Pancreas (tissue), 10 donors: ENCODE measurements around the gene ZNRF4. TPM values are rescaled to one million over a fixed set of nuclear protein-coding genes. Genes with fewer than 3 reads are reported as not detected.

Experiments used
- ATAC-seq, 4 donors: fragments of 200-7000 bp; cut with Tn5 transposase; one replicate each; pipeline versions ENCODE4 v1.8.0 to v1.9.1; 2020; ENCODE audit warnings: mild to moderate bottlenecking in 4 of 4, moderate library complexity in 4 of 4
- DNase-seq, 6 donors: peaks; one replicate each; pipeline ENCODE4 v3.0.0-alpha.2; 2020
- FAIRE-seq: peaks from 2 replicates; lab custom pipeline; 2012; peaks lifted over from hg19 to GRCh38; lab: Jason Lieb, UNC
- H3K27ac ChIP-seq, 4 donors: fragments of 200-600 bp; sonication (generic); 1 replicate in 3 of 4; 2 replicates in 1 of 4; pipeline versions ENCODE4 v1.5.0 to v1.8.0; 2020
- H3K27me3 ChIP-seq, 4 donors: fragments of 200-600 bp; one replicate each; pipeline ENCODE4 v1.8.0; 2021
- H3K36me3 ChIP-seq, 3 donors: fragments of 200-600 bp; sonication (generic) in 1 of 3; one replicate each; pipeline versions ENCODE4 v1.5.0 to v1.8.0; 2020 to 2021
- H3K4me1 ChIP-seq, 3 donors: fragments of 200-600 bp; one replicate each; pipeline ENCODE4 v1.8.0; 2021
- H3K4me3 ChIP-seq, 4 donors: fragments of 200-600 bp; sonication (generic) in 2 of 4; one replicate each; pipeline versions ENCODE4 v1.5.0 to v1.8.0; 2020 to 2021
- H3K9me3 ChIP-seq, 4 donors: fragments of 200-600 bp; one replicate each; pipeline ENCODE4 v1.8.0; 2021
- CTCF ChIP-seq, 4 donors: fragments of 200-600 bp; sonication (generic) in 3 of 4; IDR thresholded peaks; one replicate each; pipeline versions ENCODE4 v1.5.0 to v1.8.0; 2021; ENCODE audit warnings: antibody characterized with exemption in 4 of 4
- WGBS, 2 donors: extraction: QIAGEN DNeasy Blood & Tissue Kit; methylation state at CpG; one replicate each; pipeline ENCODE4 v1.1.7; 2013; 5-methylcytosine and 5-hydroxymethylcytosine counted together
- intact Hi-C, 3 donors: fragments of 100-400 bp; cut with DNase I; formaldehyde crosslinking; loops; one replicate each; pipeline versions ENCODE4 v1.11.1 to v1.14.2; 2022
- polyA plus RNA-seq, 2 donors: library from polyadenylated mRNA; stranded (reverse); fragments of 200-250 nt; gene quantifications; one replicate each; pipeline ENCODE4 v1.2.3, GENCODE V29; 2013
- total RNA-seq, 6 donors: library from RNA; stranded (reverse); fragmentation: NEBNext Ultra II Directional in 4 of 6; extraction: Animal tissue kit (Norgen Biotek cat#: 25700) in 4 of 6; gene quantifications; one replicate each; pipeline versions ENCODE4 v1.2.1 to v1.2.4, GENCODE V29; 2021 to 2023
- donor health status: healthy with polysubstance abuse.
- donor health status: DM: no; HTN: no; CAD: no; lungs with moderate emphysema.
- donor health status: DM: no; HTN: no; CAD: no.
- donor health status: control.
- donor health status: control.
- donor health status: Bipolar disorder and iron deficiency.
- donor health status: DM: yes; HTN: yes; CAD: no.
- donor health status: DM: no; HTN: no; CAD: no.
- donor health status: DM: no; HTN: no; CAD: no.
- donor health status: DM: yes; HTN: yes; CAD: no.

ZNRF4 gene
- total and polyA plus RNA-seq, 8 donors = not detected

- FAIRE-seq (no peak), ATAC-seq (no peak), DNase-seq (no peak)
- Histone ChIP-seq H3K4me3 (no peak overlapping the region), H3K27ac (no peak overlapping the region), H3K36me3 (no peaks in the 10 kb centered on the region), H3K4me1 (no peaks in the 10 kb centered on the region), H3K9me3 (no peaks in the 10 kb centered on the region), H3K27me3 (no peaks in the 10 kb centered on the region)
- 67 to 82% methylated on average over 4 of the region's 5 CpGs for WGBS, 2 donors
- intact Hi-C loops = no loop called here
- no peak for TF ChIP-seq CTCF (IDR thresholded peaks at IDR 0.05)
These were observed 474 bp upstream of the ZNRF4 start for GRCh38 chr19:5454743-5455142.

DNA sequence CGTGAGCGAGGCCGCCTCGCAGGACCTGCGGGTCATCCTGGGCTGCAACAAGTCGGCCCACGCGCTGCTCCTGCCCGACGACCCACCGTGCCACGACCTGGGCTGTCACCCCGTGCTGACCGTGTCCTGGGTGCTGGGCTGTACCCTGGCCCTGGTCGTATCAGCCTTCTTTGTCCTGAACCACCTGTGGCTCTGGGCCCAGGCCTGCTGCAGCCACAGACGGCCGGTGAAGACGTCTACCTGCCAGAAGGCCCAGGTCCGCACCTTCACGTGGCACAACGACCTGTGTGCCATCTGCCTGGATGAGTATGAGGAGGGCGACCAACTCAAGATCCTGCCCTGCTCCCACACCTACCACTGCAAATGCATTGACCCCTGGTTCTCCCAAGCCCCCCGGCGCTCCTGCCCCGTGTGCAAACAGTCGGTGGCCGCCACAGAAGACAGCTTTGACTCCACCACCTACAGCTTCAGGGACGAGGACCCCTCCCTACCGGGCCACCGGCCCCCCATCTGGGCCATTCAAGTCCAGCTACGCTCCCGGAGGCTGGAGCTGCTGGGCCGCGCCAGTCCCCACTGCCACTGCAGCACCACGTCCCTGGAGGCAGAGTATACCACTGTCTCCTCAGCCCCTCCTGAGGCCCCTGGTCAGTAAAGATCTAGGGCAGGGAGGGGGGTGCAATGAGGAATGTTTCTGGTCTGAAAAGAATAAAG is 1.1 kb downstream of the ZNRF4 start:
- Histone ChIP-seq H3K4me1 (no peaks in the 10 kb centered on the region), H3K27me3 (no peaks in the 10 kb centered on the region), H3K27ac (no peak overlapping the region), H3K9me3 (no peaks in the 10 kb centered on the region), H3K36me3 (no peaks in the 10 kb centered on the region), H3K4me3 (no peak overlapping the region)
- 73 to 76% methylated on average over 35 of the region's 35 CpGs for WGBS, 2 donors
- no peak for TF ChIP-seq CTCF (IDR thresholded peaks at IDR 0.05)
- no peak for DNase-seq
- FAIRE-seq = no peak
- ATAC-seq = no peak
- intact Hi-C loops = no loop called here

DNA sequence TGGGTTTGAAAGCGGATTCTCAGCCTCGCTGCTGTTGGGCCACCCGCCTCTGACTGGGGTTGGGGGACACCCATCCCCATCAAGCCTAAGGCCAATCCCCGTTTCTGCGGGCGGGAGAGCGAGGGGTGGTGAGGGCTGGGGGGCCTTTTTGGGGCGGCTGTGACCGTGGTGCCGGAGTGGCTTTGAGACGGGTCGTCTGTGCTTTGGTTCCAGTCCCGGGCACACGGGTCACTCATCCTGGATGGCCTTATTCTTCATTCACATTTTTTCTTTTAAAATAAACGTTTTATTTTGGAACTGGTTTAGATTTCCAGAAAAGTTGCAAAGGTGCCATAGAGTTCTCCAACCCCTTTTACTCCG is 1.6 kb downstream of the ZNRF4 start:
- no peak for ATAC-seq

DNA sequence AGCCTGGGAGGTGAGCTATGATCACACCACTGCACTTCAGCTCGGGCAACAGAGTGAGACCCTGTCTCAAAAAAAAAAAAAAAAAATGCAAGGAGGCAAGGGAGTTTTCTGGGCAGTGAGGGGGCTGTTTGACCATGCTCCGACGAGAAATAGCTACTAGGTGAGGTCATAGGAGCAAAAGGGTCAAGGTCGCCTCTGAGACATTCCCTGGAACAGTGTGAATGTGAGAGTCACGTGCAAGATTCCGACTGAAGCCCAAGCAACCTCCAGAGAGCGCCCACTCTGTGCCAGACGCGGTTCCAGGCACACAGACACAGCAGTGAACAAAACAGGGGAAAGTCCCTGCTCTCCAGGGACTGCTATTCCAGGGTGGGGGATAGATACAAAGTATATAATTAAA is 2.5 kb downstream of the ZNRF4 start:
- H3K4me1 ChIP-seq = no peaks in the 10 kb centered on the region
- DNase-seq = no peak
- intact Hi-C loops = no loop called here

More for the DNA sequence above, 1.6 kb downstream of the ZNRF4 start:
- DNase-seq = no peak
- intact Hi-C loops = no loop called here
- Histone ChIP-seq H3K4me1 (no peaks in the 10 kb centered on the region), H3K4me3 (no peak overlapping the region), H3K36me3 (no peaks in the 10 kb centered on the region), H3K9me3 (no peaks in the 10 kb centered on the region), H3K27me3 (no peaks in the 10 kb centered on the region), H3K27ac (no peak overlapping the region)
- no peak for FAIRE-seq
- 70 to 84% methylated on average over 16 of the region's 16 CpGs for WGBS, 2 donors
- no peak for TF ChIP-seq CTCF (IDR thresholded peaks at IDR 0.05)

More for the DNA sequence above, 2.5 kb downstream of the ZNRF4 start:
- ATAC-seq = no peak
- WGBS, 2 donors = 50 to 51% methylated on average over 9 of the region's 9 CpGs
- no peak for TF ChIP-seq CTCF (IDR thresholded peaks at IDR 0.05)
- Histone ChIP-seq H3K4me3 (no peak overlapping the region), H3K27me3 (no peaks in the 10 kb centered on the region), H3K27ac (no peak overlapping the region), H3K36me3 (no peaks in the 10 kb centered on the region), H3K9me3 (no peaks in the 10 kb centered on the region)
- FAIRE-seq = no peak
